Measurements from ENCODE around the gene POLR3E.
"Not testable (repeated sequence)": the region's sequence is repeated elsewhere in the genome, so short reads cannot be mapped to it uniquely, and the experiment has no call there.

POLR3E gene

GRCh38 chr16:22337045-22337444, 39.8 kb downstream of the POLR3E start:
- DNase-seq, result no peak

DNA sequence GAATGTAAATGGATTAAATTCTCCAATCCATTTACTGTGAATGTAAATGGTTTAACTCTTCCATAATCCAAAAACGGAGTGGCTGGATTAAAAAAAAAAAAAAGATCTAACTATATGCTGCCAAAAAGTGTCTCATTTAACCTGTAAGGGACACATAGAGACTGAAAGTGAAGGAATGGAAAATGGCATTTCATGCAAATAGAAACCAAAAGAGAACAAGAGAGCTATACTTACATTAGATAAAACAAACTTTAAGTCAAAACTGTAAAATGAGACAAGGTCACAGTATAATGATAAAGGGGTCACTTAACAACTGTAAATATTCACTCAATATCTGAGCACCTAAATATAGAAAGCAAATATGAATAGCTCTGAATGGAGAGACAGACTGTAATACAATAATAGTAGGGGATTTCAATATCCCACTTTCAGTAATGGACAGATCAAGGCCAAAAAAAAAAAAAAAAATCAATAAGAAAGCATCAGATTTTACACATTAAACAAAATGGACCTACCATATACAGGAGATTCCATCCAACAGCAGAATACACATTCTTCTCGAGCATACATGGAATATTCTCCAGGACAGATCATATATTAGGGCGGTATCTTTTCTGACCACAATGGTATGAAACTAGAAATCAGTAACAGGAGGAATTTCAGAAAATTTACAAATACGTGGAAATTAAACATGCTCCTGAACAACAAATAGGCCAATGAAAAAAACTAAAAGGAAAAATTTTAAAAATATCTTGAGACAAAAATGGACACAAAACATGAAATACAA, 40.8 kb downstream of the POLR3E start:
- peak; percentile 22 for DNase-seq

GRCh38 chr16:22340945-22341344, 43.7 kb downstream of the POLR3E start:
- no peak for DNase-seq

- no peak for DNase-seq
Measured at GRCh38 chr16:22342082-22342481, 44.9 kb downstream of the POLR3E start.

DNA sequence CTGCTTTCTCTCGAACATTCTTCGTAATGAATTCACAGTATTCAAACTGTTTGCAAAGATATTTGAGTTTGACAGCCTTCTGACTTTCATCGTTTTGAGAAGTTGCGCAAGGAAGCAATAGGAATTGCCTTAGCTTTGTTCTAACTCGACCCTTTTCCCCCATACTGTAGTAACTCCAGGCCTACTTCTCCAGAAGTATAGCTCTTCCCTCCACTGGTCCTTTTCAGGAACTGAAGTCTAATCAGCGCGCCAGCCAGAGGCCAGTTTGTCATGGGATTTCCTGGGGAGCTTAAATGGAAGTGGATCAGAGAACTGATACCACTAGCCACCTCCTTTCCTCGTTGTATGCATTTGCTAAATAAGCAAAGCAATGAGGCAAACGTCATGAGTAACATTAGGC, 49.3 kb downstream of the POLR3E start:
- no peak for DNase-seq

- no peak for DNase-seq
Measured at GRCh38 chr16:22347100-22347820, 50.1 kb downstream of the POLR3E start.

GRCh38 chr16:22348291-22348690, 51.1 kb downstream of the POLR3E start:
- DNase-seq, result no peak

GRCh38 chr16:22351017-22351416, 53.8 kb downstream of the POLR3E start:
- not testable (repeated sequence) for DNase-seq

DNA sequence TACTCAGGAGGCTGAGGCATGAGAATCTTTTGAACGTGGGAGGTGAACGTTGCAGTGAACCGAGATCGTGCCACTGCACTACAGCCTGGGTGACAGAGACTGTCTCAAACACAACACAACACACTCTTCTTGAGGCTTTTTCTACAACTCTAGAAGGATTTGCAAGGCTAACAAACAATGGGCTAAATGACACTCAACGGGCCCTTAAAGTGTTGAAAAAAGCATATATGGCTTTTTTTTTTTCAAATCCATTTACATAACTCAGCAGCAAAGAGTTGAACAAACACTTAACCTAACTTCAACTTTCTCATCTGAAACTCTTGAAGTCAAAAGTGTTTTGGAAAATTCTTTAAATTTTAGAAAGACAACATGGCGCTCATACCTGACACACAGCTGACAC, 54.9 kb downstream of the POLR3E start:
- DNase-seq, result no peak

DNA sequence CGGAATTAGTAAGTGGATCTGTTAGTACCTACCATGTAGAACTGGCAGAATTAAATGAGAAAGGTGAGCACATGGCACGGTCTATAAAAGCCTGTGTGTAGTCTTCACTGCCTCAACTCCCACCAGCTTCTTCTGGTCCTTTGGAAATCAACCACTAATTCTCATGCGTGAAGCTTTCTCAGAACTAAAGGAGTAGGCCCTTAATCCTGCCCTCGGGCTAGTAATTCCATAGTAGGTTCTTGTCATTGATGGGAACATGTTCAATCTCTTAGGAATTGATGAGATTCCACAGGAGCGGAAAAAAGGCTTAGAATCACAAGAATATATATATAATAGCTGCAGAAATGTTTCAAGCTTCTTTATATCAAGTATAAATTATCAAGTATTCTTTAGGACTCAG, 55.5 kb downstream of the POLR3E start:
- no peak for DNase-seq

DNA sequence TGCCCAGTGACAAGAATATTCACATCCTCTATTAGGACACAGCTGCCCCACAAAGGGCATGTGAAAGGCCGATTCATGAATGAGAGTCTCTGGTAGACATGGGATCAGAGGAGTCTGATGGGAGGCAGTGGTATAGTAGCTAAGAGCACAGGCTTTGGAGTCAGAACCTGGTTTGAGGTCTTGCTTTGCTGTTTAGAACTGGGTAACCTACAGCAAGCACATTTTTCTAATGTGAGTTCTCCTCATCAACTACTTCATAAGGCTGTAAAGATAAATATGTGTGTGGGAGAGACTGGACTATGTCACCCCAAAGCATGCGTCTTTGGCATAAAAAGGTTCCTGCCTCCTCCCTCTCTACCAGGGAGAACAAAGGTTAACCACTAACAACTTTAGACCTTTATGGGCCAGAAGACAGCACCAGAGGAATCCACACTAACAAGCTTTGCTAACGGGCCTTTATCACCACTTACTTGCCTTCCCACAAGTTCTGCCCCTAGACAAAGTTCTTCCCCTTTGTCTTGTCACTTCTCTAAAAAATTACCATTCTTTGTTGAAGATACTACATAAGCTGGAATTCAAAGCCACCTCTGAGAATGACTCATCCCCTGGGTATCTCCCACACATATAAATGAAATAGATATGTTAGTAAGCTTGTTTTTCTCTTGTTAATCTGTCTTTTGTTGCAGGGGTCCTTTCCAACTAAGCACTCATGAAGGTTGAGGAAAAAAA, 56.1 kb downstream of the POLR3E start:
- DNase-seq, result peak; percentile 89

GRCh38 chr16:22353933-22354541, 56.8 kb downstream of the POLR3E start:
- no peak for DNase-seq

DNA sequence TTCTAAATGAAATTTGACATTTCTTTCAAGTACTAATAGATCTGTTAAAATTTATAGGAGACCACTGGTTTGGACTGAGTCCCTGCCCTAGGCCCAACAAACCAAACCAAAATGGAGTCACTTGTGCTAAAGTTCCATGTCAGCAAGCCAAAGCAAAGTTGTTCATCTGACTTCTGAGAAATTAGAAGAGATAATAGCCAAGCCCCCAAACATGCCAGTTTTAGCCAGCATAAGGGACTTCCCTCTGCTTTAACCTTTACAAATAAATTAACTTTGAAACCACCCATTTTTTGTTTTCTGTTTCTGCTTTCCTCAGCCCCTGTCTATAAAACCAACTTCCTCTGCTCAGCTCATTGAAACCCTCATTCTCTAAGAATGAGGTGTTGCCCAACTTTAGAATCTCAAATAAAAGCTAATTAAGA, 58.3 kb downstream of the POLR3E start:
- DNase-seq, result no peak

- DNase-seq, result no peak
Measured at GRCh38 chr16:22356930-22357634, 59.9 kb downstream of the POLR3E start.

- DNase-seq, result no peak
Measured at GRCh38 chr16:22357635-22357971, 60.4 kb downstream of the POLR3E start.

DNA sequence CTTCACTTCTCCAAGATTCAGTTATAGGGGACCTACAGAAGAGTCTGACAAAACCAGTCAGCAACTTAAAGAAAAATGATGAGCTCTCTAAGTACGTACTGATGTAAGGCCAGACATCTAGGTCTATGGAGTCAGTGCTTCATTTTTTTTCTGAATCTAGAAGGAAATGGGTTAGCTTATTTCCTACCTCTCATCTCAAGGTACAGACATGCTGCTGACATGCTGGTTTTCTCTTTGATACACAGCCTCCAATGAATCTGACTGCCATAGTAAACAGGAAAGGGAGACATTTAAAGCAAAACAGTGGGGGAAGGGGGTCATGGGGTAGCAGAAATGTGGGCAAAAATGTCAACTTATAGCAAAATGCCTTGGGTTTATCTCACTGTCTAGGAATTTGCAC, 60.8 kb downstream of the POLR3E start:
- no peak for DNase-seq

- DNase-seq, result no peak
Measured at GRCh38 chr16:22359679-22360078, 62.5 kb downstream of the POLR3E start.

DNA sequence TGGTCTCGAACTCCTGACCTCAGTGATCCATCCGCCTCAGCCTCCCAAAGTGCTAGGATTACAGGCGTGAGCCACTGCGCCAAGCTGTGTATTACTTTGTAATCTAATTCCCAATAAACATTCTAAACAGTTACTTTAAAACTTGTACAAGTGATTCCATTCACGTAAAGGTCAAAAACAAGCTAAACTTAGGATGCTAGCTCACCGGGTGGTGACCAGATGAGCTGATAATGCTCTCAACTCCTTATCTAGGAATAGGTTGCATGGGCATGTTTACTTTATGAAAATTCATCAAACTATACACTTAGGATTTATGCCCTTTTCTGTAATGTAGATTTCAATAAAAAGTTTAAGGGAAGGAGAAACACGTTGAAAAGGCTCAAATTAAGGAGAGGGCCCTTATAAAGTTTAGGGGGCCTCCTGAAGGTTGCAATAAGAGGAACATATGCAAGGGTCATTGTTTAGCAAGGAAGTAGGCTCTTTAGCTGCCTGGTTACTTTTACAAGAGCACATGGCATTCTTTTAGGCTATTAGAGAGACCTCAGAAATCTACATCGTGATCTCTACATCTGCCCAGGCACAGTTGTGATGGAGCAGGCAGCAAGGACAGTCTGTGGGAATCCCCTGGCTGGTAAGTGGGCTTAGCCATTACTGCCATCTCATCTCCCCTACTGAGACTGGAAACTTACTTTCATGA, 63.9 kb downstream of the POLR3E start:
- no peak for DNase-seq

GRCh38 chr16:22364241-22364640, 67.0 kb downstream of the POLR3E start:
- no peak for DNase-seq

DNA sequence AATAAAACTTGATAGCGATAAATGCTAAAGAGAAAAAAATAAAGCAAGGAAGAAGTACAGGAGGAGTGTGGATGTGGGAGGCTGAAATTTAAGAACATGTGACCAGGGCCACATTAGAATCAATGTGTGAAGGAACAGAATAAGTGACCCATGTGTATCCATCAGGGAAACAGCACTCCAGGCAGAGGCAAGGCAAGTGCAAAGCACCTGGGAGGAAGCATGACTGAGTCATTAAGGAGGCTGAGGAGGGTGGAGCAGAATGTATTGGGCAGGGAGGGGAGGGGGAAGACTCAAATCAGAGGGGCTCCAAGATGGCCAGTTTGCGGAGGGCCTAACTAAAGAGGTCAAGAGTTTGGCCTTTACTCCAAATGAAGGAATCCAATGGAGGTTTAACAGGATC, 69.2 kb downstream of the POLR3E start:
- no peak for DNase-seq

GRCh38 chr16:22366889-22367288, 69.7 kb downstream of the POLR3E start:
- DNase-seq, result no peak

- DNase-seq, result not testable (repeated sequence)
Measured at GRCh38 chr16:22368200-22368826, 71.1 kb downstream of the POLR3E start.
